CD1c-positive myeloid dendritic cell (primary cell): ENCODE measurements around the gene HELZ.

Source experiments
- DNase-seq: peaks from one replicate; pipeline ENCODE4 v3.0.0-alpha.2; 2016; ENCODE audit errors: extremely low spot score

HELZ gene

GRCh38 chr17:67079491-67079890 lies 165.5 kb downstream of the HELZ start:
- no peak for DNase-seq

GRCh38 chr17:67078292-67078691 lies 166.7 kb downstream of the HELZ start:
- DNase-seq: no peak

GRCh38 chr17:67076290-67076689 lies 168.7 kb downstream of the HELZ start:
- DNase-seq: no peak

GRCh38 chr17:67074781-67075180 lies 170.2 kb downstream of the HELZ start:
- DNase-seq: no peak

- DNase-seq: no peak
Observed at GRCh38 chr17:67072885-67073284, 172.1 kb downstream of the HELZ start.

GRCh38 chr17:67071595-67071994 lies 173.4 kb downstream of the HELZ start:
- no peak for DNase-seq

- DNase-seq: no peak
Observed at GRCh38 chr17:67069603-67070136, 175.3 kb downstream of the HELZ start.

- DNase-seq: no peak
Observed at GRCh38 chr17:67068999-67069398, 176.0 kb downstream of the HELZ start.

- DNase-seq: no peak
Observed at GRCh38 chr17:67067571-67068482, 177.2 kb downstream of the HELZ start.

- DNase-seq: no peak
Observed at GRCh38 chr17:67066717-67067116, 178.3 kb downstream of the HELZ start.

GRCh38 chr17:67063141-67063540 lies 181.9 kb downstream of the HELZ start:
- no peak for DNase-seq

GRCh38 chr17:67059372-67059771 lies 185.6 kb downstream of the HELZ start:
- DNase-seq: no peak

GRCh38 chr17:67058036-67058435 lies 187.0 kb downstream of the HELZ start:
- no peak for DNase-seq

- no peak for DNase-seq
Observed at GRCh38 chr17:67056746-67057490, 188.1 kb downstream of the HELZ start.

- no peak for DNase-seq
Observed at GRCh38 chr17:67055811-67056745, 188.9 kb downstream of the HELZ start.

GRCh38 chr17:67055041-67055443 lies 190.0 kb downstream of the HELZ start:
- no peak for DNase-seq

GRCh38 chr17:67054608-67055007 lies 190.4 kb downstream of the HELZ start:
- DNase-seq: no peak

- DNase-seq: no peak
Observed at GRCh38 chr17:67054011-67054591, 190.9 kb downstream of the HELZ start.

GRCh38 chr17:67053438-67054000 lies 191.5 kb downstream of the HELZ start:
- no peak for DNase-seq

- DNase-seq: no peak
Observed at GRCh38 chr17:67052720-67053437, 192.1 kb downstream of the HELZ start.
